Muscle of arm (tissue), 12 donors: Measurements from ENCODE around the gene NTRK3. TPM values are rescaled to one million over a fixed set of nuclear protein-coding genes. Genes with fewer than 3 reads are reported as not detected.
A peak's percentile ranks its signal among the peaks of the same experiment; 100 is the strongest.

Experiments
- DNase-seq: peaks from one replicate; pipeline ENCODE4 v3.0.0-alpha.2; 2013
- polyA plus RNA-seq, 12 donors: library from polyadenylated mRNA; unstranded; fragments of 120-200 nt; gene quantifications; one replicate each; pipeline ENCODE4 v1.2.1, GENCODE V29; 2013; ENCODE audit not compliant: insufficient read length in 12 of 12

The NTRK3 gene
- polyA plus RNA-seq, 12 donors = 2.6 to 11.9 (median 4.2) TPM; not detected in 1

DNA sequence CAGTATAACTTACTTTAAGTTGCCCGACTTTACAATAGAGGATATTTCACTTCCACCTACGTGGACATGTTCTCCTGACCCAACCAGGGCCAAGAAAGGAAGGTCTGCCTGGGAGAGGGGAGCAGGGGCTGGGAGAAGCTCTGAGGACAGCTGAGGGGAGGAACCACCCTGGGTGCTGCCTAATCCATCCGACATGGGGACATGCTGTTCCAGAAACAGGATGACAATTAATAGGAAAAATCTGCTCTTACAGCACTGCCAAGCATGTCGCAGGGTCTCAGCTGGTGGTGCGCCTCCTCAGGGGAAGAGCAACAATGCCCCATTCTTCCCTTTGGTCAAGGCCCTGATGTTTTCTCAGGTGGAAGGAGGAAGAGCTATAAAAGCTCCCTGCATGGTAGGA, 132.3 kb downstream of the NTRK3 start:
- DNase-seq = no peak

GRCh38 chr15:88121968-88122530, 134.5 kb downstream of the NTRK3 start:
- DNase-seq = no peak

DNA sequence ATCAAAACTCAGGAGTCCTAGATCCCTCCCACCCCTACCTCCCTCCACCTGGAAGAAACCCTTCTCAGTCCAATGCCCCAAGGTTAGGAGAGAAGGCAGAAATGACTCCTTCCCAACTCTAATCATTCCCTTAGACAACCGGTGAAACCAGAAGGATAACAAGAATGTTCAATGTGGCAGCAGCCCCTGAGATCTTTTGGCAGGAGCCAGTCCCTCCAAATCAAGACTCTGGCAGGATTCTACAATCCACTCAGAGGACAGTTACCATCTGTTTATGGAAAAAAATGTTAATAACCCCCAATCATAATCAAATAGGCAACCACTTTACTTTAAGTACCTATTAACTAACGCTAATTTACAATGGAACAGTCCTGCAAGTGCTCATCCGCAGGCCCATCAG, 136.5 kb downstream of the NTRK3 start:
- no peak for DNase-seq

DNA sequence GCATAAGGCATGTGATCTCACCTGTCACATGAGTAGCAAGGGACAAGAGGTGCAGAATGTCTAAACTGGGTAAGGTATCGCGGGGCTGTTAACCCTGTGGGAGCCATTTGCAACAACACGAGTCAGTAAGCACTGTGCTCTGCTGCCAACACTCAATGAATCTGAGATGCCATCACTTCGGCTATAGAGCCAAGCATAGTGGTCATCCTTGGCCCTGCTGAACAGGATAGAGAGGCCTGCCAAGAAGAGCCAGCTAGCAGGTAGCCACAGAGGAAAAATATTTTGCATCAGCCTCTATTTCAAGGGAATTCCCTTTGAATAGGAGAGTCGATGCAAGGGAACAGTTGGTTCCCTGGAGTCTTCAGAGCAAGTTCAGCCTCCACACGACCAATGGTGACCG, 137.8 kb downstream of the NTRK3 start:
- no peak for DNase-seq

DNA sequence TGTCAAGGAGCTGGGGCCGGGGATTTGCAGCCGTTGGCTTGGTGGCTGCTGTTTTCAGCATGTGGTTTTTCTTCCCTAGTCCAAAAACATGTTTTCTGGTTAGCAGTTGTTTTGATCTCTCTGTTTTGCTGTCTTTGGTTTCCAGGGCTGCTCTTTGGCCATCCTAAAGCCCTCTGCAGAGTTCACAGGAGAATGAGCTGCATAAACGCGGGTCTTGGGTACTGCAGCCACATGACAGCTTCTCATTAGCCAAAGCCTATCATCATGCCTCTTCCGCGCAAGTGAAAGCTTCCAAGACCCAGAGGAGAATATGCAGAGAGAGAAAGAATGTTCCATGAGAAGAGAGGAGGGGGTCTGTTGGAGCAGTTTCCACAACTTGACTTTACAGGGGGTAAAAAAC, 138.5 kb downstream of the NTRK3 start:
- DNase-seq = no peak

DNA sequence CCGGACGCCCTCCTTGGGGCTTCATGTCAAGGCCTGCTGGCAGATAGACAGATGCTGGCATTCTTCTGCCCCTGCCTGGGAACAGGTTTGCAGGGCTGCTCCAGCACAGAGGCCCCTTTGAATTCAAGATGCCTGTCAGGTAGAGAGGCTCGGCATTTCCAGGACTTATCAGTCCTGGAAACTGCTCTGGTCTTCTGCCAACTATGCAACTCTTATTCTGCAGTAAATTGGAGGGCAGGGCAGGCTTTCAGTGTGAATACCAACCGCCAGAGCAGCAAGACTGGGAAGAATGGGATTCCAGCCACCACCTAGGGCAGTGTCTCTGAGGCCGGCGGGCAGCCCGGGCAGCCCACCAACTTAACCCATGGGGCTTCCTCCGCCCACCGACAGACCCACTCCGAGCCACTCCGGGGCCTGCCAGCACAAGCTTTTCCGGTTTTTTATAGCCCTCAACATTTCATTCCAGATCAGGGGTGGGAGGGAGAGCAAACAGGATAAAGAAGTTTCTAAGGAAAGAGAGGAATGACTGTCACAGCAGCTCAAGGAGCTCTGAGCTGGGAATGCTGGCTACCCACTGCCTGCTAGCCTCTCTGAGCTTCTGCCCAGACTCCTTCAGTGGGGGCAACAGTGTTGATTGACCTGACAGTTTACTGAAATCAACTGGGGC, 140.9 kb downstream of the NTRK3 start:
- no peak for DNase-seq

DNA sequence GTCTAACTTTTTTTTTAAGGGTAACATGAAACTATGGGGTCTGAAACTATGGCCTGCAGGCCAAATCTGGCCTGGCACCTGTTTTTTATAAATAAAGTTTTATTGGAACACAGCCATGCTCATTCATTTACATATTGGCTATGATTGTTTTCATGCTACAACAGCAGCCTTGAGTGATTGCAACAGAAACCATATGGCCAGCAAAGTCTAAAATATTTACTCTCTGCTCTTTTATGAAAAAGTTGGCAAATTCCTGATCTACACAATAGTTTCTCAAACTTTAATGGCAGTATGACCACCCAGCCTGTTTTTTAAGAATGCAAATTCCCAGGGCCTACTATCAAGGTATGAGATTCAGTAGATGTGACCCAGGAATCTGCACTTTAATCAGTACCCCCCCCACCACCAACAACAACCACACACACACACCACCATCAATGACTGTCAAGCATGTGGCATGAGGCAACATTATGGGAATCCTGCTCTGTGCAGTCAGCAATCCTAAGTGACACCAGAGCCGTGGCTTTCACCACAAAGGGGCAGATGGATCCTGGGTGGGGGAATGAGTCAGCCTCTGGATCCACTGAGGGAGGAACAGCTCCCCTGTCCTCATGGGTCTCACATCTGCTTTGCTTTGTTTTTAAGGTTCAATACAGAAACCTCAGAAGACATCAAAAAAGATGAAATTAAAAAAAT, 142.8 kb downstream of the NTRK3 start:
- no peak for DNase-seq

GRCh38 chr15:88108991-88109390, 147.5 kb downstream of the NTRK3 start:
- no peak for DNase-seq

DNA sequence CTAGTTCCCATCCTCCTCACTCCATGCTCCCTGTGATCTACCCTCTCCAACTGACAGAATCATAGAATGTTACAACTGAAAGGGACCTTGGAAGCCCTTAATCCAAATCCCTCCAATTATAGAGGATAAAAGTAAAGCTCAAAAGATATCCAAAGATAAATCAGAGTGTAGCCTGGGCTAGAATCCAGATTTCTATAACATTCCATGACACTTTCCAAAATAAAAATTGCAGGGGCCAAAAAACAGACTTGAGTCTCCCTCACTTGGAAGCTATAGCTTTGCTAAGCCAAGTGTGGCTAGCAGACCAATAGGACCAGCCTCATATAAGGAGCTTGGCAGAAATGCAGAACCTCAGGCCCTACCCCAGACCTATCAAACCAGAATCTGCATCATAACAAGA, 148.1 kb downstream of the NTRK3 start:
- no peak for DNase-seq

GRCh38 chr15:88106074-88106473, 150.5 kb downstream of the NTRK3 start:
- DNase-seq = no peak

DNA sequence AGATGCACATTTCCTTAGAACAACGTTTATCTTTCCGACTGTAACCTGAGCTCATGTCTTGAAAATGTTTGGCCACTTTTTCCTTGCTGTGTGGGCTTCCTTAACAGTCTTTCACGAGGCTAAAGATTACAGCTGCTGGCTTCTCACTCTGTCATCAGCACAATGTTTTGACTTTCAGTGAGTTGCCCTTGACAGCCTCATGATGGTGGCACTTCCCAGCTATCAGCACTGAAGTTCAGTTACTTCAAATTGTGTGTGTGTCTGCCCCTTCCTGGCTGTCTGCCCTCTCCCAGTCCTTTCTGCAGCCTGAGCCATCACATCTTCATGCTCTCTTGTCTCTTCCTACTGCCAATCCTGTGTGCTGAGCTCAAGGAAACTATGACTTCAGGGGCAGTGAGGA, 152.2 kb downstream of the NTRK3 start:
- DNase-seq = no peak

DNA sequence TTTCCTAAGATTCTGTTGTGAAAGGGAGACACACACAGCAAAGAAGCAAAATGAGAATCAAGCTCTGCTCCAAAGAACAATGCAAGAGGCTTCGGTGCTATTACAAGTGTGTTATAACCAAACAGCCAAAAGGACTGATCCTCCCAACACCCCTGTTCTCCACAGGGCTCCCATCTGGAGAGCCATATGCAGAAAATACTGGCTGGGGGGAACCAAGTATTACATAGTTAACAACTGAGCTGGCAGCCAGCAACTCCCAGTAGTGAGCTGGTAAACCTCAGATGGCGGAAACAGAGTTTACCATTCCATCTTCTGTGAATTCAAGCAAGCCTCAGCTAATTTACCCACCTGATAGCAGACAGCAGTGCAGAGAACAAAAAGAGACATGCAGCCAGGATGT, 156.4 kb downstream of the NTRK3 start:
- DNase-seq = no peak

DNA sequence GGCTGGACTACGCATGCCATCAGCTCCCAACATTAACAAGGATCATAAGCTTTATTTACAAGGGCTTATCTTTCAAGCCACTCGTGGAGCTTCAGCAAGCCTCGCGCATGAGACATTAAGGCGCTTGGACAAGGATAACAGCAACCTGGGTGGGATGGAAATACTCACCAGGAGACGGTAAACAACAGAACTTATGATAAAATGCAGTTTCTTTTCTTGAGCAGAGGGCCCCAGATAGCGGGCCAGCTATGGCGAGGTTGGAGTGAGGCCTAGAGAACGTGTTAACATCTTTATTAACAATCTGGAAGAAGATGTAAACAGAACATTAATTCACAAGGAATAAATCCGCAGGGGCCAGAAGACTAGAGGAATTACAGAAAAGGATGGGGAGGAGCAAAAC, 158.2 kb downstream of the NTRK3 start:
- DNase-seq = no peak

- no peak for DNase-seq
Observed at GRCh38 chr15:88091444-88092016, 165.0 kb downstream of the NTRK3 start.

- DNase-seq = peak; percentile 74
Observed at GRCh38 chr15:88090481-88091011, 166.0 kb downstream of the NTRK3 start.

DNA sequence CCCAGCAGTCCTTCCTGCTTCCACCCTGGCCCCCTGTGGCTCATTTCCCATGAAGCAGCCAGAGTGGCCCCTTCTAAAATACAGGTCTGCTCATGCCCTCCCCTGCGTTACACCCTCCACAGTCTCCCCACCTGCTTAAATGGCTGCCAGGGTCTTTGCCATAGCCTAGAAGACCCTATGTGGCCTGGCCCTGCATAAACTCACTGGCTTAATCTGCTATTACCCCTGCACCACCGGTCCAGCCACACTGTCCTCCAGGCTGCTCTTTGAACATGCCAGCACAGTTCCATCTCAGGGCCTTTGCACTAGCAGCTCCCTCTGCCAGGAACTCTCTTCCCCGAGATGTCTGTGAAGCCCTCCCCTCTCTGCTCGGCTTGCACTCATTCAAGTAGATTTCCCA, 166.8 kb downstream of the NTRK3 start:
- no peak for DNase-seq

DNA sequence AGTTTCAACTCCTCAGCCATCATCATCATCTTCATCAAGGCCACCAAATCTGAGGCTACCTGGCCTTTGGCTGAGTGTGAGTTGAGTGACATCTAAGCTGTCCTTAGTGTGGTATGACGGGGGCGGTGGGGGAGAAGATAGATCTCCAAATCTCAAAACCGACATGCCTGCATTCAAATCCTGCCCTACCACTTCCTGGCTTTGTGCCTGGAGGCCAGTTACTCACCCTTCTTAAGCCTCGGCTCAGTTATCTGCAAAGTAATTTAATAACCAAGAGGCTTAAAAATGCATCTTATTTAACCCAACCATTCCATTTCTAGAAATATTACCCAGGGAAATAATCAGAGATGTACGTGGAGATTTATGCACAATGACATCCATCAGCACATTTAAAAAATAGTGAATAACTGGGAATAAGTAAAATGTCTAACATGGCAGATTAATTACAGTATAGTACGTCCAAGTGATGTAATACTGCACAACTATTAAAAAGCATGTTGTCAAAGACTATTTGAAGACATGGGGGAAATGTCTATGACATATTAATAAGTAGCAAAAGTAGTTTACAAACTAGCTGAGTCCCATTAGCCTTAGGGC, 167.4 kb downstream of the NTRK3 start:
- no peak for DNase-seq

DNA sequence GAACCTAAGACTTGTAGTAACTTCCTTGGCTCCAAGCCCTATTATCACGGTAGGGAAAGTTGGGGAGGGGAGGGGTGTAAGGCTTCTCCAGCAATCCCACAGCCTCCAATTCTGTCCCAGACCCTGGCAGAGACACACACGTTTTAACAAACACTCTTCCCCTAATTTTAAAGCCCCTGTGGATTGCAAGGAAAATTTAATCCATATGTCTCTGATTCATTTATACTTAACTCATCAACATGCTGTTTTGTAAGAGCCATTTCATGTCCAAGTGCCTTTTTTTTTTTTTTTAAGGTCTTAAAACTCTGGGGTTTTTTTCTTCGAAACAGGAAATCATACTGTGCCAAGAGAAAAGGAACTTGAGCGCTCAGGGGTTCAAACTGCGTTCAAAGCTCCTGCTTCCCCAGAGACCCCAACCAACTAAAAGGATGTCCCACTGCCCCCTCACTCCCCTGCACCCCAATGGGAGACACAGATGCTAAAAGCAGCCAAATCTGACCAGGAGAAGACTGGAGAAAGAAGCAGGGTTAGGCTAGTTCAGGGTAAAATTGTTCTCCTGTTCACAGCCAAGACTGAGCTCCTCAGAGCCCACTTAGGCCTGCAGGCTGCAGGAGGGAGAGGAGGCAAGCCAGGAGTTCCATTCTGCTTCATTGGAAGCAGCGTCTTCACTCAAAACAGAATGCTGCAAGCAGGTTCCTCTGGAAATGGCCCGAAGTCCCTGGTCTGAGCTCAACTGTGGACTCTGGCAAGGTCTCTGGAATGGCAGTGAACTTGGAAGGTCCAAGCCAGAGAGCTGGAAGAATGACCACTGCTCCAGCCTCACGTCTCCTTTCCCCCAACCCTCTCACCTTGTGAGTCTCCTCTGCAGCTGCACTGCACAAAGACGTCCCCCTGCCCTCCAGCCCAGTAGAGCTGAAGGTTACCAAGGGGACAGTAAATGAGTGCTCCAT, 172.5 kb downstream of the NTRK3 start:
- peak; percentile 84 for DNase-seq

DNA sequence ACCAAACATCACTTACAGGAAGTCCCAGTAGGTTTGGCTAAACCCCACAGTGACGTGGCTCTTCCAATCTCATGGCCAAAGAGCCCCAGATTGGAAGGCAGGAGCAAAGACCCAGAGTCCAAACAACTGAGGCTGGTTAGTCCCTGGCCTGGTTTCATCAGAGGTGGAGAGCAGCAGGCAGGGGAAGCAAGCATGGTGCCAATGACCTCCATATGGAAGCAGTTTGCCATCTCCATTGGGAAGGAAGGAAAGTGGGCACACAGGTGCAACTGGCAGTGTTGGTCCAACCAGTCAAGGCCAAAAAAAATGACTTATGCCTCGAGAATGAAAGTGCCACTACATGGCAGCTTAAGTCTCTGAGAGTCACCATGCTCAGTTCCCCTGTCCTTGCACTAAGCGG, 175.9 kb downstream of the NTRK3 start:
- DNase-seq = no peak

GRCh38 chr15:88077296-88078020, 179.1 kb downstream of the NTRK3 start:
- DNase-seq = no peak

- DNase-seq = no peak
Observed at GRCh38 chr15:88076328-88076727, 180.2 kb downstream of the NTRK3 start.
